ENCODE measurements around the gene C20orf144.

The C20orf144 gene

DNA sequence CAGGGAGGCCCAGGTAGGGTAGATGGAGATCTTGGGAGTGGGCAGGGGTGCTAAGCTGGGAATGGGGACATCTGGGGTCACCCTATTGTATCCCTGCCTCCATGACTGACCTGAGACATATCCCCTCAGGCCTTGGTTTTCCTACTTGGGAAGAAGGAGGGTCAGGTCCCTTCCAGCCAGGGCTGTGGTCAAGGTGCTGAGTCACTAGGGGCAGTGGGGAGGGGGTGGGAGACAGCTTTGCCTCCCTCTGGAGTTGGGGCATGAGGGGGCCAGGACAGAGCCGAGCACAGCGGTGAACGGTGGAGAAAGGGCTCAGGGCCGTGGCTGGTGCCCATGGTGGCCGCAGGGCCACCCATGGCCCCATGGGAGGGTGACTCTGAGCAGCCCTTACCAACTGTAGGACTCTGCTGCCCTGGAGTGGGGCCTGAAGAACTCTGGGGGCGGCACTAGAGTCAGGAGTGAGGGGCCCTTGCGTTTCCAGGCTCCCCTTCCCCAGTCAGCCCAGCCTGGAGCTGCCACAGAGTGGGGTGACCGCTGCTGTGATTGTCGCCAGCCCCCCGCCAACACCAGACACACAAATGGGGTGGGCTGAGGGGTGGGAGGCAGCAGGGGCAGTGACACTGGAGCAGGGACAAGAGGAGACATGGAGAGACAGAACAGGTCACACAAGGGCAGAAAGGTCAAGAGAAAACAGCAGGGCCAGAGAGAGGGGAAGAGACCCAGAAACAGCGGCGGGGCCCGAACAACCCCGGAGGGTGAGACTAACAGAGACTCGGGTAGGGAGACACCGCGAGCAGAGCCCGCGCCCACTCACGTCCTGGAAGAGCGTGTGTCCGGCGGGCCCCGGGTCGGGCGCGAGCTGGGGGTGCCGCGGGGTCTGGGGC, 11.5 kb downstream of the C20orf144 start:
- no peak for DNase-seq (ENCODE audit: extremely low read depth, low read depth)
- TF ChIP-seq, protein P1, sequence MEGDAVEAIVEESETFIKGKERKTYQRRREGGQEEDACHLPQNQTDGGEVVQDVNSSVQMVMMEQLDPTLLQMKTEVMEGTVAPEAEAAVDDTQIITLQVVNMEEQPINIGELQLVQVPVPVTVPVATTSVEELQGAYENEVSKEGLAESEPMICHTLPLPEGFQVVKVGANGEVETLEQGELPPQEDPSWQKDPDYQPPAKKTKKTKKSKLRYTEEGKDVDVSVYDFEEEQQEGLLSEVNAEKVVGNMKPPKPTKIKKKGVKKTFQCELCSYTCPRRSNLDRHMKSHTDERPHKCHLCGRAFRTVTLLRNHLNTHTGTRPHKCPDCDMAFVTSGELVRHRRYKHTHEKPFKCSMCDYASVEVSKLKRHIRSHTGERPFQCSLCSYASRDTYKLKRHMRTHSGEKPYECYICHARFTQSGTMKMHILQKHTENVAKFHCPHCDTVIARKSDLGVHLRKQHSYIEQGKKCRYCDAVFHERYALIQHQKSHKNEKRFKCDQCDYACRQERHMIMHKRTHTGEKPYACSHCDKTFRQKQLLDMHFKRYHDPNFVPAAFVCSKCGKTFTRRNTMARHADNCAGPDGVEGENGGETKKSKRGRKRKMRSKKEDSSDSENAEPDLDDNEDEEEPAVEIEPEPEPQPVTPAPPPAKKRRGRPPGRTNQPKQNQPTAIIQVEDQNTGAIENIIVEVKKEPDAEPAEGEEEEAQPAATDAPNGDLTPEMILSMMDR (IDR thresholded peaks at IDR 0.05; ENCODE audit: low read depth, low read length, missing control alignments): no peak
- H3K4me3 ChIP-seq (replicated peaks; ENCODE audit: low read depth, low read length): peak overlapping the region; percentile 73

DNA sequence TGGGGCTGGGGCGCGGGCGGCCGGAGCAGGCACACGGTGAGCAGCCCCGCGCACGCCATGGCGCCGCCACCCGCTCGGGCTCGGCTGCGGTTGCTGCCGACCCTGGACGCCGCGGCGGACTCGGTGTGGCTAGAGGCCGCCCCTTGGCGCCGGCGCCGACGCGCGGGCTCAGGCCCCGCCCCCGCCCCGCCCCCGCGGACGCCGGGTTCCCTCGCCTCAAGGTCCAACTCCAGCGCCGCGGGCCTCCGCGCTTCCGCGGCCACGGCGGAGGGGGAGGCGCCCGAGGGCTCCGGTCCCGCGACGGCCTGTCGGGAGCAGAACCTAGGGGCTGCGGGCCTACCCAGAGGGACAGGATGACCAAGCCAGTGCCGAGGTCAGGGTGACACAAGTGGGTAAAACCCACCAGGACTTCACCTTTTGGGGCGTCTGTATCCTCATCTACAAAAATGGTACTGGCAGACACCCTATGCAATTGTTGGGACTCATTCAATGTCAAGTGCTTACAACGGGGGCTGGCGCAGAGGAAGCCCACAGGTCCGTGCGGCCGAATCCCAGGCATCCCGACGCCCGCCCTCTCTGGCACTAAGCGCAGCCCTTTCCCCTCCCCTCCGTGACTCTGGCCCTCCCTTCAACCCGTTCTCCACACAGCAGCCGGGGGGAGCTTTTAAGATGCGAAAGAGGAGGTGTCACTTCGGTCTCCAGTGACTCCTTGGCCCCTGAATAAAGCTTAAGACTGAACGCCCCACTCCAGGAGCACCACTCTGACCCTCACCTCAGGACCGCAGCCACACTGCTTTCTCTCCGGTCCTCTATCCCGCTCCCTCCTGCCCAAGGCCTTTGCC, 12.4 kb downstream of the C20orf144 start, which contains the start of gene NECAB3:
NECAB3 (minus strand) TSS at position 135 of the 842 bp plus-strand sequence; CDS start at position 59, 76 bp downstream.
- H3K4me3 ChIP-seq (replicated peaks; ENCODE audit: low read depth, low read length): peak within 1 kb of the TSS; percentile 73
- TF ChIP-seq, protein P1 (IDR thresholded peaks at IDR 0.05; ENCODE audit: low read depth, low read length, missing control alignments): no peak
- DNase-seq (ENCODE audit: extremely low read depth, low read depth): no peak

DNA sequence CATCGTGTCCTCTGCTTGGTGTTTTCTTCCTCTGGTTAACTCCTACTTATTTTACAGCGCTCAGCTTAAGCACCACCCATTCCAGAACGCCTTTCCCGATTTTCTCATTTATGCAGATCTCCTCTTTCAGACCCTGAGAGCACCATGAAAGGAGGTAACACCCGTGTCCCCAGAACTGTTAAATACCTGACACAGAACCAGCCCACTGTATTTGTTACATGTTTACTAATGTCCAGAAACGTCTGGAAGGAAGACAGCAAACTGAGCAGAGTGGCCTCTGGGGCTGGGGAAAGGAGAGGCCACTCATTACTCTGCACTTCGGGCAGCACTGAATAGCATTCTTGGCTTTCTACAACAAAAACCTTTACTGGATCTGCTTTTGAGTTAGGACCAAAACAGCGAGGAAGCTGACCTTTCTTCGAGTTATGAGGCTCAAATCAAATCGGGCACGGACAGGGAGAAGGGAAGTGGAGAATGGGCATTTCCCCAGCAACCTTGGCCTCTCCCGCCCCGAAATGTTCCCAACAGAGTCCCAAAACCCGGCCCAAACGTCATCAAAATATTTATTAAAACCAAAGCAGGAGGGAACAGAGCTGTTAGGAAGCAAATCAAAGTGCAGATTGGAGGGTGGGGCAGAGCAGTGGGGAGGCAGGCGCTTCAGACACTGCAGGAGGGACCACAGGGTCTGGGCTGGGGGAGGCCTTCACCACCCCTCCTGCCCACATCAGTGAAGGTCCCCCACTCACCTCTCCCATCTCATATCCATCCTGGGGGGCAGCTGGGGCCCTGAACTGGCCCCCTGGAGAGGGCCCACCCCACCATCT, 13.2 kb downstream of the C20orf144 start:
- peak overlapping the region; percentile 38 for H3K4me3 ChIP-seq (replicated peaks; ENCODE audit: low read depth, low read length)
- TF ChIP-seq, protein P1 (IDR thresholded peaks at IDR 0.05; ENCODE audit: low read depth, low read length, missing control alignments): no peak
- no peak for DNase-seq (ENCODE audit: extremely low read depth, low read depth)

DNA sequence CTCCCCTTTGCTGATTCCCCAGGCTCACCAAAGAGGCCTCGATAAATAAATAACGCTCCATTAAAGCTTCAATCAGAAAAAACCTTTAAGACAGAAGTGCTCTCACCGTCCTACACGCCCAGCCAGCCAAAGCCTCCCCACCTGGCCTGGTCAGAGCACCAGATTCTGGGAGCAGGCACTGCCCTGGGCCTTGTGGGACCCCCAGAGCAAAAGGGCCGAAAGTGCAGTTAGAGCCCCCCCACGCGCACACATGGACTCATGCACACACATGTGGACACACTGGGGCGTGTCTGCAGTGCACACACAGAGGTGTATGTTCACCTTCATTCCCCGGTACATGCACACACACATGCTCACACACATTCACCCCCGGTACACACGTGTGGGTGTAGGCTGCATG, 14.0 kb downstream of the C20orf144 start:
- DNase-seq (ENCODE audit: extremely low read depth, low read depth): no peak
- TF ChIP-seq, protein P1 (IDR thresholded peaks at IDR 0.05; ENCODE audit: low read depth, low read length, missing control alignments): no peak
- H3K4me3 ChIP-seq (replicated peaks; ENCODE audit: low read depth, low read length): no peak overlapping the region

DNA sequence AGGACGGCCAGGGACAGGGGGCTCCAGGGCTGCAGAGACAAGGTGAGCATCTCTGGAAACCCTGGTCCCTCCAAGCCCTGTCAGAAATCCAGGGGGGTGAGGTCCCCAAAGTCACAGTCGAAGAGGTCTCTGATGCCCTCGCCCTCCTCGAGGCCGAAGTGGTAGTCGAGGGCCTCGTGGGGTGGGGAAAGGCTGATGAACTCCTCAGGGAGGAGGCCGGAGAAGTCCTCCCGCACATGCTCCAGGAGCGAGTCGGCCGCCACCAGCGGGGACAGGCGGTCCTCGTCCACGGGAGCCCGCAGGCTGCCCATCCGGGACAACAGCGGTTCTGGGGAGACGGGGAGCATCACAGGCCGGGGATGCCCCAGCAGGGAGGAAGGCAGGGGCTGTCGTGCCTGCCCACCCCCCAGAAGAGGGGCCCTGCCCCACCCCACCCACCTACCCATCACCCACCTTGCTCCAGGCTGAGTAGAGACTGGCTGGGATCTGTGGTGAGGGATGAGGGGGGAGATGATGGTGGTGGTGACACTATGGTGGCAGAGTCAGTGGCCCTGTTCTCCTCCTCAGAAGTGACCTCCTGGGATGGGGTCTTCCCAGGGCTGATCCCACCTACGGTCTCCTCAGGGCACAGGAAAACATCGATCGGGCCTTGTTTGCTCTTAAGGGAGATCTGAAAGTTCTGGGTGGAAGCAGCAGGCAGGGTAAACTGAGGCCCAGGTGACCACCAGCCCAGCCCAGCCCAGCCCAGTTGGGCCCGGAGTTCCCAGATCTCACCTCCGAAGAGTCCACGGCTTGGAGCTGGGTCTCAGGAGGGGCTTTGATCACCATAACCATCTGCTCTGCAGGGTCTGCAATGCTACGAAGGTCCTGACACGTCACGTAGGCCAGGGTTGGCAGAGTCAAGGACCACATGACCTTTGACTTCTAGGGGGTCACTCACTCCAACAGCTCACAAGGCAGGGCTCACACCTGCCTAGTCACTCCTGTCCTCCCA, 14.8 kb downstream of the C20orf144 start:
- TF ChIP-seq, protein P1 (IDR thresholded peaks at IDR 0.05; ENCODE audit: low read depth, low read length, missing control alignments): no peak
- H3K4me3 ChIP-seq (replicated peaks; ENCODE audit: low read depth, low read length): no peak overlapping the region
- DNase-seq (ENCODE audit: extremely low read depth, low read depth): no peak
